Esophagus squamous epithelium (tissue), 4 donors: ENCODE data around the gene EIF1.

Experiments
- POLR2A ChIP-seq, 4 donors: fragments of 450-650 bp; IDR thresholded peaks; one replicate each; pipeline ENCODE4 v1.6.1; 2017; ENCODE audit warnings: antibody characterized with exemption in 4 of 4, mild to moderate bottlenecking in 4 of 4, moderate library complexity in 3 of 4
- TF ChIP-seq, protein P1 (sequence below), 6 experiments: fragments of 450-650 bp in 4 of 6; fragments of 200-600 bp in 2 of 6; sonication (generic) in 2 of 6; IDR thresholded peaks; one replicate each; pipeline ENCODE4 v1.5.1; 2016 to 2019; ENCODE audit warnings: antibody characterized with exemption in 6 of 6, mild to moderate bottlenecking in 4 of 6, moderate library complexity in 4 of 6

- TF ChIP-seq POLR2A (IDR thresholded peaks at IDR 0.05) = no peak
- TF ChIP-seq, protein P1, sequence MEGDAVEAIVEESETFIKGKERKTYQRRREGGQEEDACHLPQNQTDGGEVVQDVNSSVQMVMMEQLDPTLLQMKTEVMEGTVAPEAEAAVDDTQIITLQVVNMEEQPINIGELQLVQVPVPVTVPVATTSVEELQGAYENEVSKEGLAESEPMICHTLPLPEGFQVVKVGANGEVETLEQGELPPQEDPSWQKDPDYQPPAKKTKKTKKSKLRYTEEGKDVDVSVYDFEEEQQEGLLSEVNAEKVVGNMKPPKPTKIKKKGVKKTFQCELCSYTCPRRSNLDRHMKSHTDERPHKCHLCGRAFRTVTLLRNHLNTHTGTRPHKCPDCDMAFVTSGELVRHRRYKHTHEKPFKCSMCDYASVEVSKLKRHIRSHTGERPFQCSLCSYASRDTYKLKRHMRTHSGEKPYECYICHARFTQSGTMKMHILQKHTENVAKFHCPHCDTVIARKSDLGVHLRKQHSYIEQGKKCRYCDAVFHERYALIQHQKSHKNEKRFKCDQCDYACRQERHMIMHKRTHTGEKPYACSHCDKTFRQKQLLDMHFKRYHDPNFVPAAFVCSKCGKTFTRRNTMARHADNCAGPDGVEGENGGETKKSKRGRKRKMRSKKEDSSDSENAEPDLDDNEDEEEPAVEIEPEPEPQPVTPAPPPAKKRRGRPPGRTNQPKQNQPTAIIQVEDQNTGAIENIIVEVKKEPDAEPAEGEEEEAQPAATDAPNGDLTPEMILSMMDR (IDR thresholded peaks at IDR 0.05) = no peak
Observed at GRCh38 chr17:41740506-41740905, 51.8 kb downstream of the EIF1 start.
